OCI-LY3 (cell line): ENCODE data around the gene CHD6.

Source experiments
- H2AFZ ChIP-seq: fragments of 200-600, 300-600 bp; shearing (Covaris generic); 2 replicates; pipeline ENCODE4 v1.6.0; 2014; ENCODE audit warnings: antibody characterized with exemption, low read depth, low read length
- H3K27ac ChIP-seq: fragments of 200-600, 300-600 bp; sonication (generic); 2 replicates; pipeline ENCODE4 v1.5.1; 2014; ENCODE audit warnings: mild to moderate bottlenecking, low read length, moderate library complexity, mixed read lengths
- H3K27me3 ChIP-seq: fragments of 200-600, 300-600 bp; sonication (generic); 2 replicates; pipeline ENCODE4 v1.6.1; 2014; ENCODE audit warnings: low read depth, low read length, mixed read lengths
- H3K36me3 ChIP-seq: fragments of 200-600, 300-600 bp; sonication (generic); replicated peaks from 2 replicates; pipeline ENCODE3; 2014; ENCODE audit warnings: low read depth, low read length, mixed read lengths
- H3K4me1 ChIP-seq: fragments of 300-600, 200-600 bp; sonication (generic); 2 replicates; pipeline ENCODE4 v1.6.1; 2014; ENCODE audit warnings: low read length, mixed read lengths
- H3K4me2 ChIP-seq: fragments of 200-600, 300-600 bp; sonication (generic); 2 replicates; pipeline ENCODE4 v1.6.1; 2014; ENCODE audit warnings: low read length, mixed read lengths
- H3K4me3 ChIP-seq: fragments of 300-600, 200-600 bp; sonication (generic); 2 replicates; pipeline ENCODE4 v1.5.1; 2014; ENCODE audit warnings: antibody characterized with exemption, mild to moderate bottlenecking, low read length, moderate library complexity
- H3K79me2 ChIP-seq: fragments of 300-600, 200-600 bp; shearing (Covaris generic); 2 replicates; pipeline ENCODE4 v1.6.1; 2014; ENCODE audit warnings: mild to moderate bottlenecking, low read length, mixed read lengths
- H3K9ac ChIP-seq: fragments of 300-600, 200-600 bp; shearing (Covaris generic); 2 replicates; pipeline ENCODE4 v1.6.0; 2014; ENCODE audit warnings: mild to moderate bottlenecking, low read length, moderate library complexity
- H3K9me3 ChIP-seq: fragments of 200-600, 300-600 bp; shearing (Covaris generic); 2 replicates; pipeline ENCODE4 v1.6.1; 2014; ENCODE audit warnings: low read length, mixed read lengths; ENCODE audit not compliant: insufficient read depth
- H4K20me1 ChIP-seq: fragments of 200-600, 300-600 bp; sonication (generic); 2 replicates; pipeline ENCODE4 v1.6.1; 2016; ENCODE audit warnings: low read length, mixed read lengths; ENCODE audit not compliant: insufficient read depth
- CTCF ChIP-seq: fragments of 200-600, 300-600 bp; sonication (generic); IDR thresholded peaks from 2 replicates; pipeline ENCODE4 v1.5.1; 2014; ENCODE audit warnings: antibody characterized with exemption, low read length, low read depth
- EZH2phosphoT487 ChIP-seq: fragments of 200-600 bp; shearing (Covaris generic); IDR thresholded peaks from 2 replicates; pipeline ENCODE4 v1.6.1; 2018; ENCODE audit warnings: antibody characterized with exemption, mixed run types, low read depth

CHD6 gene

GRCh38 chr20:41453010-41453950, 164.9 kb downstream of the CHD6 start:
- Histone ChIP-seq H3K4me3 (no peak overlapping the region), H3K9ac (no peak overlapping the region), H3K4me2 (no peak overlapping the region), H2AFZ (no peak overlapping the region), H4K20me1 (no peaks in the 10 kb centered on the region; the same call in 1 of the 2 replicates), H3K4me1 (no peaks in the 10 kb centered on the region), H3K79me2 (no peaks in the 10 kb centered on the region), H3K36me3 (peaks cover 82% of the 10 kb centered on the region), H3K9me3 (no peaks in the 10 kb centered on the region), H3K27ac (no peak overlapping the region), H3K27me3 (no peaks in the 10 kb centered on the region)
- TF ChIP-seq EZH2phosphoT487: no peak
- no peak for TF ChIP-seq CTCF

DNA sequence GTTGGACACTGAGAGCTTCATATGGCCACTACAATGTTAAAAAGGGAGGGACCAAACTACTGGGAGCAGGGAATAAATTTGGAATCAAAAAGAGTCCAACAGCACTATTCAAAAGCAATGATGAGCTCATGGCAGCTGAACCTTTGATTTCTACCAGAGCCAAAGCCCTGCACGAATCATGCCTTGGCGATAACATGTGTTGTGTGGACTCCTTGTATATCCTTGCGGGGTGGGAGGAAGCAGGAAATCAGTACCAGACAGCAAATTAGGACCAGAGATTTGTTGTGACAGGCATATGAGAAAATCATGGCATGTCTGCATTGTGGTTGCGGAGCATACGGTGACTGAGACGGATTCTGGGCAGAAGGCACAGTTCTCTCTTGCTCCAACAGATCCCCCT, 166.0 kb downstream of the CHD6 start:
- Histone ChIP-seq H3K79me2 (no peaks in the 10 kb centered on the region), H3K4me2 (no peak overlapping the region), H2AFZ (no peak overlapping the region), H3K9ac (no peak overlapping the region), H3K36me3 (peaks cover 87% of the 10 kb centered on the region), H3K4me1 (no peaks in the 10 kb centered on the region), H3K9me3 (no peaks in the 10 kb centered on the region), H3K27ac (no peak overlapping the region), H4K20me1 (no peaks in the 10 kb centered on the region; the same call in 1 of the 2 replicates), H3K4me3 (no peak overlapping the region), H3K27me3 (no peaks in the 10 kb centered on the region)
- TF ChIP-seq EZH2phosphoT487: no peak
- TF ChIP-seq CTCF: no peak

DNA sequence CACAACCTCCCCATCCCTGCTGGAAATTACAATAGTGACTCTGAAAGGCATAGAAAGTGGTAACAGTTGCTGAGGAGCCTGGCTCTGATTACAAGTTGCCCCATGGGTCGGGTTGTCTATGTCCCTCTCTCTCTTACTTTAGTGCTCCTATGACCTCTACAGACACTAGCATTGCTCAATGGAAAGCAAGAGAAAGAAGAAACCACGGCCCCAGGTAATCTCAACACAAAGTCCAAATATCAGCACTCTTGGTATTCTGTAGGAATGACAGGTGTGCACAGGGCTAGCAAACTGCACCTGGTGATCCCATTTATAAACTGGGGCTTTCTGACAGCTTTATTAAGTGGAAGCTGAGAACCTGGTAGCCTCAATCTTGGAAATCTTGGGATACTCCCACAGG, 171.2 kb downstream of the CHD6 start:
- Histone ChIP-seq H3K4me3 (no peak overlapping the region), H3K27me3 (no peaks in the 10 kb centered on the region), H4K20me1 (peaks cover 2% of the 10 kb centered on the region), H2AFZ (no peak overlapping the region), H3K9me3 (no peaks in the 10 kb centered on the region), H3K4me2 (no peak overlapping the region), H3K79me2 (no peaks in the 10 kb centered on the region), H3K27ac (no peak overlapping the region), H3K36me3 (peaks cover 80% of the 10 kb centered on the region), H3K4me1 (peaks cover 25% of the 10 kb centered on the region), H3K9ac (no peak overlapping the region)
- TF ChIP-seq EZH2phosphoT487 (no peak), CTCF (no peak)

DNA sequence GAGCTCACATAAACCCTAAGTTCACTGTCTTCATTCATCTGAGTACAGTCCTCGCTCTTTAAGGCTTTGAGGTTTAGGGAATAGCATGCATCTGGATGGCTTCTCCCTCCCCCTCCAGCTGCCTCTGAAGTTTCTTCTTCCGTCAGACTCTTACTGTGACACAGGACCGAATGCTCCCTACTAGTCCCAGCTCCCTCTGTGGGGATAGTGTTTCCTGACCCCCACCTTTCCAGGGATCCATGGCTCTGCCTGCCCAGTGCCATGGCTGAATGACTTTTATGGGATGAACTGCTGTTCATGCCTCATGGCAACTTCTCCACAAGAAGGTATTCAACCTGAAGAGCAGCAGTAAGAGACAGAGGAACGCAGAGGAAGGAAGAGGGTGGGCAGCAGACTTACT, 171.7 kb downstream of the CHD6 start:
- H3K27me3 ChIP-seq: no peaks in the 10 kb centered on the region
- no peaks in the 10 kb centered on the region for H3K79me2 ChIP-seq
- no peak overlapping the region for H3K27ac ChIP-seq
- peaks cover 2% of the 10 kb centered on the region for H4K20me1 ChIP-seq
- TF ChIP-seq EZH2phosphoT487: no peak
- TF ChIP-seq CTCF: no peak
- H3K36me3 ChIP-seq: peaks cover 80% of the 10 kb centered on the region
- H2AFZ ChIP-seq: no peak overlapping the region
- H3K4me2 ChIP-seq: no peak overlapping the region
- peaks cover 25% of the 10 kb centered on the region for H3K4me1 ChIP-seq
- no peak overlapping the region for H3K9ac ChIP-seq
- no peak overlapping the region for H3K4me3 ChIP-seq
- no peaks in the 10 kb centered on the region for H3K9me3 ChIP-seq
